Adrenal gland (tissue), 5 donors: ENCODE measurements around the gene MSH2.

Source experiments
- POLR2A ChIP-seq, 2 donors: fragments of 450-650 bp; IDR thresholded peaks; one replicate each; pipeline ENCODE4 v1.6.1; 2017; ENCODE audit warnings: antibody characterized with exemption in 2 of 2, mild to moderate bottlenecking in 2 of 2, moderate library complexity in 1 of 2
- TF ChIP-seq, protein P1 (sequence below), 6 experiments: fragments of 450-650 bp in 4 of 6; fragments of 200-600 bp in 2 of 6; sonication (generic) in 1 of 6; IDR thresholded peaks; 1 replicate in 5 of 6; 2 replicates in 1 of 6; pipeline versions ENCODE4 v1.5.1 to v1.8.0; 2016 to 2021; ENCODE audit warnings: antibody characterized with exemption in 6 of 6, mild to moderate bottlenecking in 2 of 6, moderate library complexity in 1 of 6
- donor health status: DM: no; HTN: no; CAD: no.

DNA sequence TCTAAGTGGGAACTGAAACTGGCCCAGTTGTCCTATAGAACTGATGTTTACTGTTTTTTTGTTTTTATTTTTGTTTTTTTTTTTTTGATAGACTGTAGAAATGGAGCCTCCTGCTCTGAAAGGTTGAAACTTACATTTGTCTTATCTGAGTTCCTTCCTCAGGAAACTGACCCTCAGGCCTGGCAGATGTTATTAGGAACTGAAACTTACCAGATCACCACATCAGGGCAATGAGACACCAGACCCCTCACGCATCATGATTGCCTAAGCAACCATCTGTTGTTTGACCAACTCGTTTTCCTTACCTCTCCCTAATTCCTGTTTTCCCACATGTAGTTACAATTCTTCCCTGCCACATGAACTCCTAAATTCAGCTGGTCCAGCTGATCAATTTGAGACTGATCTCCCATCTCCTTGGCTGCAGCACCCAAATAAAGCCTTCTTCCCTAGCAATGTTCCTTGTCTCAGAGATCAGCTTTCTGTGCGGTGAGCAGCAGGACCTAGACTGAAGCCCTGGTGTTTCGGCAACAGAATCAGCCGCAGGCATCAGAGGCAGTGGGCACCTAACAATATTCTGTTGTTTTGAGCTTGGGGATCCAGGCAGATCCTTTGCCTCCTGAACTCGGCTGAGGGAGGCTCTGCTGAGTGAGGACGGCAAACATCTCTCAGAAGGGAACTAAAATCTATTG lies 96.8 kb downstream of the MSH2 start:
- TF ChIP-seq POLR2A (IDR thresholded peaks at IDR 0.05) = no peak
- TF ChIP-seq, protein P1, sequence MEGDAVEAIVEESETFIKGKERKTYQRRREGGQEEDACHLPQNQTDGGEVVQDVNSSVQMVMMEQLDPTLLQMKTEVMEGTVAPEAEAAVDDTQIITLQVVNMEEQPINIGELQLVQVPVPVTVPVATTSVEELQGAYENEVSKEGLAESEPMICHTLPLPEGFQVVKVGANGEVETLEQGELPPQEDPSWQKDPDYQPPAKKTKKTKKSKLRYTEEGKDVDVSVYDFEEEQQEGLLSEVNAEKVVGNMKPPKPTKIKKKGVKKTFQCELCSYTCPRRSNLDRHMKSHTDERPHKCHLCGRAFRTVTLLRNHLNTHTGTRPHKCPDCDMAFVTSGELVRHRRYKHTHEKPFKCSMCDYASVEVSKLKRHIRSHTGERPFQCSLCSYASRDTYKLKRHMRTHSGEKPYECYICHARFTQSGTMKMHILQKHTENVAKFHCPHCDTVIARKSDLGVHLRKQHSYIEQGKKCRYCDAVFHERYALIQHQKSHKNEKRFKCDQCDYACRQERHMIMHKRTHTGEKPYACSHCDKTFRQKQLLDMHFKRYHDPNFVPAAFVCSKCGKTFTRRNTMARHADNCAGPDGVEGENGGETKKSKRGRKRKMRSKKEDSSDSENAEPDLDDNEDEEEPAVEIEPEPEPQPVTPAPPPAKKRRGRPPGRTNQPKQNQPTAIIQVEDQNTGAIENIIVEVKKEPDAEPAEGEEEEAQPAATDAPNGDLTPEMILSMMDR (IDR thresholded peaks at IDR 0.05) = no peak
